Lower leg skin (tissue), 4 donors: ENCODE results near the gene GRB10. TPM values are rescaled to one million over a fixed set of nuclear protein-coding genes. Genes with fewer than 3 reads are reported as not detected.

ENCODE experiments used
- DNase-seq, 2 donors: peaks; one replicate each; pipeline ENCODE4 v3.0.0-alpha.2; 2019; ENCODE audit warnings: low spot score in 2 of 2
- H3K4me3 ChIP-seq: fragments of 200-600 bp; sonication (generic); 2 replicates; pipeline ENCODE4 v1.5.1; 2017; ENCODE audit warnings: mild to moderate bottlenecking, low read depth; ENCODE audit not compliant: poor library complexity, severe bottlenecking
- POLR2A ChIP-seq, 2 donors: fragments of 450-650 bp; IDR thresholded peaks; one replicate each; pipeline ENCODE4 v1.6.1; 2016 to 2017; ENCODE audit warnings: antibody characterized with exemption in 2 of 2, mild to moderate bottlenecking in 1 of 2, moderate library complexity in 1 of 2
- WGBS, 2 donors: methylation state at CpG; one replicate each; pipeline ENCODE4 v1.1.5; 2018; 5-methylcytosine and 5-hydroxymethylcytosine counted together
- intact Hi-C: fragments of 100-400 bp; cut with DNase I; formaldehyde crosslinking; loops from one replicate; pipeline ENCODE4 v1.15.0; 2023; ENCODE audit warnings: low total_unique reads
- total RNA-seq, 4 donors: library from RNA; depleted of rRNA; stranded (reverse); fragments of >200 nt; gene quantifications; one replicate each; pipeline ENCODE4 v1.1.0, GENCODE V29; 2016
- TF ChIP-seq, protein P1 (sequence below), 3 donors: fragments of 450-650 bp; IDR thresholded peaks; one replicate each; pipeline ENCODE4 v1.5.1; 2016; ENCODE audit warnings: antibody characterized with exemption in 3 of 3, mild to moderate bottlenecking in 3 of 3, moderate library complexity in 2 of 3

Gene GRB10
- total RNA-seq, 4 donors from 2014 or later, result 6.6 to 25.7 (median 15.2) TPM

DNA sequence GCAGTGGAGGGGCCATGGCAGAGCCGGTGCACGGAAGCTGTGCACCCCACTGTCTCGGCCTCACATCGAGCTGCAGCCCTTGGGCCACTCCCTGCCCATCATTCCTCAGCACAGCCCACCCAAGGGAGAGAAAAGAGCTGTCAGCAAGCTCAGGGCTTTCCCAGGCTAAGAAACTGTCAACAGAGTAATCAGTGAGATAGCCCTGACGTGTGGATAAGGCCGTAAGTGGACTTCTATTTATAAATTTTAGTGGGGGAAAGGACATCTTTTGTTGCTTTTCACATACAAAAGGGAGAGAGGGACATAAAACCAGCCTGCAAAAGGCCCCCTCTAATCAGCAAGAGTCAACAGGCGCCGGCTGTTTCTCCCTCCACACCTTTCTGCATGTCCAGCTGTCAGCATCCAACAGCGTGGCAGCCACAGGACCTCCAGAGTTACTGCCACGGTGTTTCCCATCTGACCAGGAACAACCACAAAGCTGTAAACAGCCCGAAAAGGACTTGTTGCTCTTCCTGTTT, 160.7 kb downstream of the GRB10 start:
- H3K4me3 ChIP-seq, result no peak overlapping the region
- intact Hi-C loops, result no loop called here
- TF ChIP-seq, protein P1, sequence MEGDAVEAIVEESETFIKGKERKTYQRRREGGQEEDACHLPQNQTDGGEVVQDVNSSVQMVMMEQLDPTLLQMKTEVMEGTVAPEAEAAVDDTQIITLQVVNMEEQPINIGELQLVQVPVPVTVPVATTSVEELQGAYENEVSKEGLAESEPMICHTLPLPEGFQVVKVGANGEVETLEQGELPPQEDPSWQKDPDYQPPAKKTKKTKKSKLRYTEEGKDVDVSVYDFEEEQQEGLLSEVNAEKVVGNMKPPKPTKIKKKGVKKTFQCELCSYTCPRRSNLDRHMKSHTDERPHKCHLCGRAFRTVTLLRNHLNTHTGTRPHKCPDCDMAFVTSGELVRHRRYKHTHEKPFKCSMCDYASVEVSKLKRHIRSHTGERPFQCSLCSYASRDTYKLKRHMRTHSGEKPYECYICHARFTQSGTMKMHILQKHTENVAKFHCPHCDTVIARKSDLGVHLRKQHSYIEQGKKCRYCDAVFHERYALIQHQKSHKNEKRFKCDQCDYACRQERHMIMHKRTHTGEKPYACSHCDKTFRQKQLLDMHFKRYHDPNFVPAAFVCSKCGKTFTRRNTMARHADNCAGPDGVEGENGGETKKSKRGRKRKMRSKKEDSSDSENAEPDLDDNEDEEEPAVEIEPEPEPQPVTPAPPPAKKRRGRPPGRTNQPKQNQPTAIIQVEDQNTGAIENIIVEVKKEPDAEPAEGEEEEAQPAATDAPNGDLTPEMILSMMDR (IDR thresholded peaks at IDR 0.05), result no peak
- no peak for TF ChIP-seq POLR2A (IDR thresholded peaks at IDR 0.05)
- WGBS, 2 donors, result 83 to 85% methylated on average over 11 of the region's 11 CpGs
- no peak for DNase-seq

DNA sequence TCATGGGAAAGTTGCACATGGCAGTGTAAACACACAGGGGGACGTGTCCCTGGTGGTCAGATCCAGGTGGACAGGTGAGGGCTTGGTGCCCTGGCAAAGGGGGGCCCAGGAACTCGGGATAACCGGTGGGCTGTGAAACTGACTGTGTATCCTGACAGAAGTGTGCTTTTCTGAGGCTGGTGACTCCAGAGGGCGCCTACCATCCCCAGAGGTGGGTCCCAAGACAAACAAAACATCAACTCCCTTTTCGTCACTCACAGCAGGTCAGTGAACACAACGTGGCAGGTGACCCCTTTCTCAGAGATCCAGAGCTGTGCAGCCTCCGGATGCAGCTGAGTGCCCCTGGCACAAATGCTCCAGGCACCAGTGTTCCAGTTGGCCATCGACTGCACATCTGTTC, 161.5 kb downstream of the GRB10 start:
- 66 to 76% methylated on average over 8 of the region's 8 CpGs for WGBS, 2 donors
- H3K4me3 ChIP-seq, result no peak overlapping the region
- no peak for DNase-seq
- no peak for TF ChIP-seq POLR2A (IDR thresholded peaks at IDR 0.05)
- TF ChIP-seq, protein P1 (IDR thresholded peaks at IDR 0.05), result no peak
- intact Hi-C loops, result no loop called here

DNA sequence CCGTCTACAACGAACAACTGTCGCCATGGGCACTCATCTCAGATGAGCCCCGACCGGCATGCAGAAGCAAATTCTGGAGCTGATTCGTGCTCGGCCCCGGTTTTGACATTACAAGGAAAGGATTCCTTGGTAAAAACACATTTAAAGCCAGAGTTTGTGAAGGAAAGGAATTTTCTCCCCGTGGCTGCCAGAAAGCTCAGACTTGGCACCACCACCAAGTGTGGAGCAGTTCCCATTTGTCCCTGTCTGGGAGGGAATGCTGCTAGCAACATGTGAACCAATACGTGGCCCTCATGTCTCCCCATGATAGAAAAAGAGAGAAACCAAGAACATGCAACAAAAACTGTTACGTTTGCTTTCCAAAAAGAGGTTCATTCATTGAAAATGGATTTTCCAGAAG, 162.3 kb downstream of the GRB10 start:
- intact Hi-C loops, result no loop called here
- no peak for DNase-seq
- no peak overlapping the region for H3K4me3 ChIP-seq
- 51 to 58% methylated on average over 11 of the region's 11 CpGs for WGBS, 2 donors
- TF ChIP-seq, protein P1 (IDR thresholded peaks at IDR 0.05), result no peak
- TF ChIP-seq POLR2A (IDR thresholded peaks at IDR 0.05), result no peak

DNA sequence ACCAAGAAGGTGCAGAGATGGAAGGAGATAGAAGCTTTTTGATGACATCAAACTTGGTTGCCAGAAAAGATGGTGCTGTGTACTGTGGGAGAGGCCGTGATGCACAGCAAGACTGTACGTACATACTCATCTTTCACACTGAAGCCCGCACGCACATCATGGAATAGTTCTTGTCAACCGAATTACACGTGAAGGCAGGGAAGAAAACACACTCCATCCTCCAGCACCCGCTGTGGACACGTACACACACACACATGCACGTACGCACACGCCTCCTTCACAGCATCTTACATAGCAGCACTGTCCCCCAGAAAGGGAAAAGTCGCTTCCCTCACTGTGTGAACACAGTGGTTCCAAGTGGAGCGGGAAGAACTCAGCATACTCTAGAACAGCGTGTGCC, 163.0 kb downstream of the GRB10 start:
- no peak for DNase-seq
- intact Hi-C loops, result no loop called here
- TF ChIP-seq, protein P1 (IDR thresholded peaks at IDR 0.05), result no peak
- no peak for TF ChIP-seq POLR2A (IDR thresholded peaks at IDR 0.05)
- WGBS, 2 donors, result 94 to 95% methylated on average over 14 of the region's 14 CpGs
- no peak overlapping the region for H3K4me3 ChIP-seq

DNA sequence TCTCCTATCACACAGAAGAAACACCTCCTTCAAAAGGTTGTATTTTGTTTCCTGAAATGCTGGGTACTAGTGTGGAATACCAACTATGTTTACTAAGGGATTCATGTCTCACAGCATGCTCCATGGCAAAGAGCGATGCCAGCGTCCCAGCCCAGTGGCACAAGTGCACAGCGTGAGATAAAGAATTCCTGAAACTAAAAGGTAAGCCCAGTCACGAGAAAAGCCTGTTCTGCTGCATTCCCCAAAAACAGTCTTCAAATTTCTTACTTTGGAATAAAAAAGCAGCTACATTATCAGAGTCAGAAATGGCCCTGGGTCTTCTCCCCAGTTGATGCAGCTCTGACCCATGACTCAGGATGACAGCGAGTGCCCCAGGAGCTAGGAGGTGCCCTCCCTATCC, 164.4 kb downstream of the GRB10 start:
- H3K4me3 ChIP-seq, result no peak overlapping the region
- 82 to 92% methylated on average over 5 of the region's 5 CpGs for WGBS, 2 donors
- intact Hi-C loops, result no loop called here
- DNase-seq, result no peak
- TF ChIP-seq, protein P1 (IDR thresholded peaks at IDR 0.05), result no peak
- no peak for TF ChIP-seq POLR2A (IDR thresholded peaks at IDR 0.05)

DNA sequence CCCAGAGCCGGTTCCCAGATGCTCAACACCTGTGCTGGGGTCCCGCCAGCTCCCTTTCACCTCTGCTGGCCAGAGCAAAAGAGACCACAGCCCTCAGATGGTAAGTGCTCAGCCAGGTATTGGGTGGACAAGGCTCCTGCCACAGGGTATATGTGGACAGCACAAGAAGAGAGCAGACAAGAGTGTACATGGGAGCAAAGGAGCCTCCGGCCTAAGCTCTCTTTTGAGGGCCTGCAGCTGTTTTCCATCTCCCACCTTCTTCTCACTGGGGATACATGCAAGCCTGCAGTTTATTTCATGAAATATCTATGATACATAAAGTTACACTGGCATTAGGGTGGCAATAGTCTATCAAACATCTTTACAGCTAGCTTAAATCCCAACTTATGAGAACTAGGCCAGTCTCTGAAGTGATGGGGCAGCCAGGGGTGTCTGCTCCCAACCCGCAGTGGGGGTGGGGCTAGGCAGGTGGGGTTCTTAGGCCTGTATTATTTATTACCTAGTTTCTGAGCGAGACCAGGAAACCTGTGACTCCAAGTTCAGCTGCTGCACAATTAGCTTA, 167.1 kb downstream of the GRB10 start:
- WGBS, 2 donors, result 81 to 89% methylated on average over 5 of the region's 5 CpGs
- H3K4me3 ChIP-seq, result no peak overlapping the region
- DNase-seq, result no peak
- no peak for TF ChIP-seq POLR2A (IDR thresholded peaks at IDR 0.05)
- TF ChIP-seq, protein P1 (IDR thresholded peaks at IDR 0.05), result no peak
- intact Hi-C loops, result no loop called here
